Activated T-cell treated with anti-CD3 and anti-CD28 coated beads for 48 hours (primary cell): ENCODE data around the gene SLC25A17.
"Not testable (repeated sequence)": the region's sequence is repeated elsewhere in the genome, so short reads cannot be mapped to it uniquely, and the experiment has no call there.

Source experiments
- DNase-seq: peaks from one replicate; pipeline ENCODE4 v3.0.0-alpha.2; 2020; ENCODE audit warnings: low read depth

Gene SLC25A17

DNA sequence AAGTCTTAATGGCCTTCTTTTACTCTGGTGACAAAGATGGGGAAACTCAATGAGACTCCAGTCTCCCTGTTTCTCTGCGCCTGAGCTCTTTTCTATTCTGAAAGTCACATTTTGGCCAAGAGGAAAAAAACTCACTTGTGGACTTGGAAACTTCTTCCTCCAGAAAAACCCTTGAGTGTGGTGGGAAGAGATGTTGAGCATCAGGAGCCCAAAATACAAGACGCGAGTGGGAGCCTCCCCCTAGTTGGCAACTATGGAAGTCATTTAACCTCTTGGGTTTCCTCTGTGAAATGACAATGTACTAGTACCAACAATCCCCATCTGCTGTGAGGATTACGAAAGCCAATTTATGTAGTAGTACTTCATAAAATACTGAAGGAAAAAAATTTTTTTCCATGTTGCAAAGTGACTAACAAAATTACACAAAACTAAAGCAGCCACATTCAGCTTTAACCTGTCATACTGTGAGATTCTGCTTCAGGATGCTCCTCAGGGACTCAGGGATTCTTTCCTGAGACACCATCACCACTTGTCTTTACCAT lies 524 bp upstream of the SLC25A17 start:
- DNase-seq, result no peak

DNA sequence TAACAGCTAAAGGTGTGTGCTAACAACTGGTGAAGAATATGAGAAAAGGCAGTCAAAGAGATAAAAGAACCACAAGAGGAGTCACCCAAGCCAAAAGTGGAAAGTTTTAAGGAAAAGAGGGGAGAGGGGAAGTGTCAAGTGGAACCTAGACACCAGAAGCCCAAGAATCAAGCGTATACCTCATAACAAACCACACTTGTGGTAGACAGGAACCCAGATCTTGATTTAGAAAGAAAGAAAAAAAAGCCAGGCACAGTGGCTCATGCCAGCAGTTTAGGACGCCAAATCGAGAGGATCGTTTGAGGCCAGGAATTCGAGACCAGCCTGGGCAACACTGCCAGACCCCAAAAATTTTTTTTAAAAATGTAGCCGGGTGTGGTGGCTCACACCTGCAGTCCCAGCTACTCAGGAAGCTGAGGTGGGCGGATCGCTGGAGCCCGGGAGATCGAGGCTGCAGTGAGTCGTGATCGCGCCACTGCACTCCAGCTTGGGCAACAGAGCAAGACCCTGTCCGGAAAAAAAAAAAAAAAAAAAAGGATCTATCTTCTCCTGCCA lies 877 bp downstream of the SLC25A17 start:
- no peak for DNase-seq

DNA sequence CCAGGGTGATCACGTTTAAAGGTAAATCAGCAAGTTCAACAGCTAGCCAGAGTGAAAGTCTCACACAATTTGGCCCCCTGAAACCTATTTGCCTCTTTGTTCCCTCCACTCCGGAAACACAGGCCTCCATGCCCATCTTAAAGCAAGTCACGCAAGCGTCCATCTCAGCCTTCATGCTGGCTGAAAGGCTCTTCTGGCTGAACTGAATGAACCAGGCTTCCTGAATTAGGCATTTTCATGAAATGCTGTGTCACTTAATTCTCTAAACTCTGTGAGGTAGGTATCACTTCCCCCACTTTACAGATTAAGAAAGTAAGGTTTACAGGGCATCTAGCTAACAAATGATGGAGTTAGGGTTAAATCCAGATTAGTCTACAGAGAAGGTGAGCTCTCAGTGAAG lies 1.4 kb downstream of the SLC25A17 start:
- DNase-seq, result no peak

- DNase-seq, result no peak
These were observed 5.2 kb downstream of the SLC25A17 start for GRCh38 chr22:40813912-40814315.

- DNase-seq, result no peak
These were observed 10.9 kb downstream of the SLC25A17 start for GRCh38 chr22:40808018-40808841.

- DNase-seq, result no peak
These were observed 12.4 kb downstream of the SLC25A17 start for GRCh38 chr22:40806711-40807110.

DNA sequence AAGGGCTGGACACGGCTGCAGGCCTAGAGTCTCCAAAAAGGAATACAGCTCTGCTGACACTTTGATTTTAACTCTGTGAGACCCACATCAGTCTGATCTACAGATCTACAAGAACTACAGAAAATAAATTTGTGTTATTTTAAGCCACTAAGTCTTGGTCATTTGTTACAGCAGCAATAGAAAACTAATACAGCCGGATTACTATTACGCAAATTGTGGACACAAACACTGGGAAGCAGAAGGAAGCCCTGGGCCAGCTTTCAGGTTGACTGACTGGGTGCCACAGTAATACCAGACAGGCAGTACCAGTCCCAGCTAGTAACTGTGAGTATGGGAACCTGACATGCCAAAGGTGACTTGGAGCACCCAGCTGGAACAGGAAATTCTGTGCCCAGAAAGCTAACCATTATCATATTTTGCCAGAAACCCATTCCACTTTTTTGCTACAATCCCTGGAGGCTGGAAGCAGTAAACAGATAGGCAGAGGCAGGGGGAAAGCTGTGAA lies 13.4 kb downstream of the SLC25A17 start:
- DNase-seq, result no peak

DNA sequence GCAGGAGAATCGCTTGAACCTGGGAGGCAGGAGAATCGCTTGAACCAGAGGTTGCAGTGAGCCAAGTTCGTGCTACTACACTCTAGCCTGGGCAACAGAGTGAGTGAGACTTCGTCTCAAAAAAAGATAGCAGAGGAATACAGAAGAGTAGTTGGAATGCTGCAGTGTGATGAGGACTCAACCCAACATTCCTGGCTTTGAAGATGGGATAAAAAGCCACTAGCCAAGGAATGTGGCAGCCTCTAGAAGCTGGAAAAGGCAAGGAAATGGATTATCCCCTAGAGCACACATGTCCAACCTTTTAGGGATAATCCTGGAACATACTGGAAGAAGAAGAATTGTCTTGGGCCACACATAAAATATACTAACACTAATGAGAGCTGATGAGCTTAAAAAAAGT lies 13.9 kb downstream of the SLC25A17 start:
- no peak for DNase-seq

- no peak for DNase-seq
These were observed 15.8 kb downstream of the SLC25A17 start for GRCh38 chr22:40803321-40803720.

DNA sequence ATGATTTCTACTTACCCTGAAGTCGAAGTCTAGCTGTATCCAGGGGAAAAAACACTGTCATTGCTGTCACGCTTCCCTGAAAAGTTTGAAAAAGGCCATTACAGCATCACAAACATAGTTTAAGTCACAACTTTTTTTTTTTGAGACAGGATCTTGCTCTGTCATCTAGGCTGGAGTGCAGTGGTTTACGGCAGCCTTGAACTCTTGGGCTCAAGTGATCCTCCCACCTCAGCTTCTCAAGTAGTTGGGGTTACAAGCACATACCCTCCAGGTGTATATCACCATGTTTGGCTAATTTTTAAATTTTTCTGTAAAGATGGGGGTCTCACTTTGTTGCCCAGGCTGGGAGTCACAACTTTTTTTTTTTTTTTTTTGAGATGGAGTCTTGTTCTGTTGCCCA lies 20.1 kb downstream of the SLC25A17 start:
- DNase-seq, result no peak

GRCh38 chr22:40797427-40797826 lies 21.7 kb downstream of the SLC25A17 start:
- DNase-seq, result no peak

- DNase-seq, result no peak
These were observed 26.7 kb downstream of the SLC25A17 start for GRCh38 chr22:40792451-40792850.

DNA sequence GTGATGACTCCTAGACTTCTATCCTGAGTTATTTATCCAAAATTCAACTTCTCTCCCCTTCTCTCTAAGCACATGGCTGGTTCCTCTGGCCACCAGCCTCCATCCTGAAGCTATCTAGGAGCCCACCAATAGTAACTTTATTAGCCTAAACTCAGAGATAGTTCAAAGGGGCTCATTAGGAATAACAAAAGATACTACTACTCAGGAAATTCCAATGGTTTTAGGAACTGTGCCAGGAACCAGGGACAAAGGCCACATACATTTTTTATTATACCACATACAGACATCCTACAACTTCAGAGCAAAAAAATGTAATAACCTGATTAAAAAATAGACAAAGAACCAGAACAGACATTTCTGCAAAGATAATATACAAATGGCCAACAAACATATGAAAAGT lies 27.9 kb downstream of the SLC25A17 start:
- DNase-seq, result no peak

- no peak for DNase-seq
These were observed 30.0 kb downstream of the SLC25A17 start for GRCh38 chr22:40789131-40789530.

DNA sequence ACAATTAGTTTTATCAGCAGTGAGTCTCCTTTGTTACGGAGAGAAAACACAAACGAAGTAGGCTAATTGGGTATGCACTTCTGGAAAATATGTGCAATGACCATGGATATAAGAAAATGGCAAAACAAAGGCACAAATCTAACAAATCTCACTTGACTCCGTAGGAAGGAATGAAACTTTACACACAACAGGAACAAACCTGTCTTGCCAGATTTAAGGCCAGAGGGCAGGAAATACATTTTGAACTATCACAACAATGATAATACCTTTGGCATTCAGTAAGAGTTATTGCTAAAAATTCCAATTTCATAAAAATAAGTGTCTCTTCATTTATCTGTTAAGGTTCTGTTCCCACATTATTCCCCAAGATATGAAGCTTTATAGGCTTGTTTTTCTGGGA lies 36.6 kb downstream of the SLC25A17 start:
- no peak for DNase-seq

GRCh38 chr22:40781749-40782148 lies 37.4 kb downstream of the SLC25A17 start:
- DNase-seq, result not testable (repeated sequence)

GRCh38 chr22:40769761-40770160 lies 49.4 kb downstream of the SLC25A17 start:
- no peak for DNase-seq

DNA sequence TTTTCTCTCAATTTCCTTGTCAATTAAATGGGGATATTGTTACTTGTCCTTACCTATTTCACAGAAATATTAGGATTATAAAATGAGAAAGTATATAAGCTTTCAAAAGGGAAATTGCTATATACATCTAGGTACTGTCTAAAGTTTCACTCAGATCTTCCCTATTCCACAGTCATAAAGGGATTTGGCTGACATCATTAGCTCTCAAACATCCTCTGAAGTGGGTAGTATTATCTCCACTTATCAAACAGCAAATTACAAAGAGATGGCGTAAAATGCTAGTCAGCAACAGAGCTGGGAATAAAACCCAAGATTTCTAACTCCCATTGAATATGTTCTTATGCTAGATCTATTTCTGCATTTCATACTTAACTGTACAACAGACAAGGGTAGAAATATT lies 50.9 kb downstream of the SLC25A17 start:
- no peak for DNase-seq

GRCh38 chr22:40766956-40767355 lies 52.2 kb downstream of the SLC25A17 start:
- no peak for DNase-seq

DNA sequence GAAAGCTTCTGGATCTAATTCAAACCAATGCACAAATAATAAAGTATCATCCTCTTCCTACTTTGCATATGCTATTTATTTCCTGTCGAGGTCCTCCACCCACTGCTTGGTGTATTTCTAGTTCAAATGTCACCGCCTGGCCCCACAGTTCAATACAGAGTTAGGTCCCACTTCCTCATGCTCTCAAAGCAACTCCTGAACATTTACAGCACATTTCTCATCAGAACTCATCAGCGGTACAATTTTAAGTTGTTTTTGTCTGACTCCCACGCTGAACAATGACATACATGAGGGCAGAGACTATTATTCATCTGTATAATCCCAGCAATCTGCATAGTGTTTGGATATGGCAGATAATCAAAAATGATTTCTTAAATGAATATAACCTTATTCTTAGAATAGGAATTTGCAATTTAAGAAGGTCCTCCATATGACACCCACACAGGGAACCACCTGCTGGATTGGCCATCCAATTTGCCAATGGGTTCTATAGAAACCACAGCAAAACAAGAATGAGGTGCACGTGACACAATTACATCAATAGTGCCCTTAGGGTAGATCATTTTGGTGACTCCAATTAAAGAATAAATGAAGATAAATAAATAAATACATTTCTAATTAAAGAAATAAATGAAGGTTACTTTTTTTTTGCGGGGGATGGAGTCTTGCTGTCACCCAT lies 54.2 kb downstream of the SLC25A17 start:
- no peak for DNase-seq

DNA sequence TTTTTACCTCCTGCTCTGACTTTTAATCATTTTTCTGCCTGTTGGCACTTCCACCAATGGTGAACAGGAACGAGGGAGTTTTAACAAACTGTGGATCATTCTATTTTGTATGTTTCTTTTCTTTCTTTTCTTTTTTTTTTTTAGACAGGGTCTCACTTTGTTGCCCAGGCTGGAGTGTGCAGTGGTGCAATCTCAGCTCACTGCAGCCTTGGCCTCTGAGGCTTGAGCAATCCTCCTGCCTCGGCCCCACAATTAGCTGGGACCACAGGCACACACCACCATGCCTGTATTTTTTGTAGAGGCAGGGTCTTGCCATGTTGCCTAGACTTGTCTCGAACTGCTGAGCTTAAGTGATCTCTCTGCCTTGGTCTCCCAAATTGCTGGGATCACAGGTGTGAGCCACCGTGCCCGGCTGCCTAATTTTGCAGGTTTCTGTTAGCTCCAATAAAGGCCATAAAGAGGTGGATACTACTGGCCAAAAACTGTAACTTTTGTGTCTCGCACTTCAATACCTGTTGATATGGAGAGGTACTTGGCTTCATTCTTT lies 59.8 kb downstream of the SLC25A17 start:
- DNase-seq, result no peak

GRCh38 chr22:40758851-40759250 lies 60.3 kb downstream of the SLC25A17 start:
- DNase-seq, result not testable (repeated sequence)

DNA sequence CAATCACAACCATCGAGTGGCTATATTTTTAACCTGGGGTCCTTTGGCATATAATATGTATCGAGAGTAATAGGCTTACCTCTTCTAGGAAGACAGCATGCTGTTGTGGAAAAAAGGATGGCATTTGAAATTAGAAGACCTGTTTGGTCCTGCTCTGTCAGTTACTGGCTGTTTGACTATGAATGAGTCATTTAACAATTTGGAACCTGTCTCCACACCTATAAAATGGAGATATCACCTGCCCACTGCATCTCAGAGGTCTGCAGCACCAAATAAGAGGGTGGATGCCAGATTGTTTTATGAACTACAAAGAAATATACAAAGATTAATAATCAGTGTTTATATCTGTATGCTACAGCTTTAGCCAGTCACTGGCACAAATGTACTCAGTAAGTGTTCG lies 60.8 kb downstream of the SLC25A17 start:
- DNase-seq, result no peak
